ENCODE data around the gene PLEKHF1. TPM values are rescaled to one million over a fixed set of nuclear protein-coding genes. Genes with fewer than 3 reads are reported as not detected.

PLEKHF1 gene
- total RNA-seq, 2 donors from 2014 or later, result 32.4 to 86.3 TPM

GRCh38 chr19:29694669-29695627 lies 29.7 kb downstream of the PLEKHF1 start:
- H3K4me1 ChIP-seq, result peaks cover 0 to 9% of the 10 kb centered on the region in 2 donors
- H3K9me3 ChIP-seq, result peaks cover 0 to 8% of the 10 kb centered on the region in 2 donors
- DNase-seq (ENCODE audit: low spot score), result peak; percentile 84
- H3K27ac ChIP-seq, result no peak overlapping the region
- TF ChIP-seq, protein P1, sequence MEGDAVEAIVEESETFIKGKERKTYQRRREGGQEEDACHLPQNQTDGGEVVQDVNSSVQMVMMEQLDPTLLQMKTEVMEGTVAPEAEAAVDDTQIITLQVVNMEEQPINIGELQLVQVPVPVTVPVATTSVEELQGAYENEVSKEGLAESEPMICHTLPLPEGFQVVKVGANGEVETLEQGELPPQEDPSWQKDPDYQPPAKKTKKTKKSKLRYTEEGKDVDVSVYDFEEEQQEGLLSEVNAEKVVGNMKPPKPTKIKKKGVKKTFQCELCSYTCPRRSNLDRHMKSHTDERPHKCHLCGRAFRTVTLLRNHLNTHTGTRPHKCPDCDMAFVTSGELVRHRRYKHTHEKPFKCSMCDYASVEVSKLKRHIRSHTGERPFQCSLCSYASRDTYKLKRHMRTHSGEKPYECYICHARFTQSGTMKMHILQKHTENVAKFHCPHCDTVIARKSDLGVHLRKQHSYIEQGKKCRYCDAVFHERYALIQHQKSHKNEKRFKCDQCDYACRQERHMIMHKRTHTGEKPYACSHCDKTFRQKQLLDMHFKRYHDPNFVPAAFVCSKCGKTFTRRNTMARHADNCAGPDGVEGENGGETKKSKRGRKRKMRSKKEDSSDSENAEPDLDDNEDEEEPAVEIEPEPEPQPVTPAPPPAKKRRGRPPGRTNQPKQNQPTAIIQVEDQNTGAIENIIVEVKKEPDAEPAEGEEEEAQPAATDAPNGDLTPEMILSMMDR (IDR thresholded peaks at IDR 0.05), result peak; percentile 91 to 96
- H3K27me3 ChIP-seq, result no peaks in the 10 kb centered on the region
- no peaks in the 10 kb centered on the region for H3K36me3 ChIP-seq
- H3K4me3 ChIP-seq, result no peak overlapping the region

GRCh38 chr19:29695765-29696564 lies 30.7 kb downstream of the PLEKHF1 start:
- Histone ChIP-seq H3K4me1 (peaks cover 0 to 9% of the 10 kb centered on the region in 2 donors), H3K27me3 (no peaks in the 10 kb centered on the region), H3K9me3 (no peaks in the 10 kb centered on the region), H3K36me3 (no peaks in the 10 kb centered on the region), H3K4me3 (no peak overlapping the region), H3K27ac (no peak overlapping the region)
- DNase-seq (ENCODE audit: low spot score), result no peak
- TF ChIP-seq, protein P1 (IDR thresholded peaks at IDR 0.05), result no peak

- Histone ChIP-seq H3K36me3 (peaks cover 4% of the 10 kb centered on the region), H3K27me3 (no peaks in the 10 kb centered on the region), H3K27ac (no peak overlapping the region), H3K4me1 (peaks cover 0 to 9% of the 10 kb centered on the region in 2 donors), H3K9me3 (no peaks in the 10 kb centered on the region), H3K4me3 (no peak overlapping the region)
- TF ChIP-seq, protein P1 (IDR thresholded peaks at IDR 0.05), result no peak
- no peak for DNase-seq (ENCODE audit: low spot score)
Observed at GRCh38 chr19:29696565-29696846, 31.2 kb downstream of the PLEKHF1 start.

DNA sequence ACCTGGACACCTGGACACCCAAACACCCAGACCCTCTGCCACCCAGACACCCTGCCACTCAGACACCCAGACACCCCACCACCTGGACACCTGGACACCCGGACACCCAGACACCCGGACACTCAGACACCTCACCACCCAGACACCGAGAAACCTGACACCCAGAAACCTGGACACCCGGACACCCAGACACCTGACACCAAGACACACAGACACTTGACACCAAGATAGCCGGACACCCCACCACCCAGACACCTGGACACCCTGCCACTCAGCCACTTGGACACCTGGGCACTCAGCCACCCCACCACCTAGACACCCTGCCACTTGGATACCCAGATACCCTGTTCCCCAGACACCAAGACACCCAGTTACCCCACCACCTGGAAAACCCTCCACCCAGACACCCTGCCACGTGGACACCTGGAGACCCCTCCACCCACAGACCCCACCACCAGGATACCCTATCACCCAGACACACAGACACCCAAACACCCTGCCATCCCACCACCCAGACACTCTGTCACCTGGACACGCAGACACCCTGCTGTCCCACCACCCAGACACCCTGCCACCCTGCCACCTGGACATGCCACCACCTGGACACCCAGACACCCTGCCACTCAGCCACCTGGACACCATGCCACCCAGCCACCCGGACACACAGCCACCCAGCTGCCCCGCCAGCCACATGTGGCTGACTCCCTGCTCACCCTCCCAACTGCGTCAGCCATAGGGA lies 32.4 kb downstream of the PLEKHF1 start:
- H3K9me3 ChIP-seq, result no peaks in the 10 kb centered on the region
- peaks cover 16% of the 10 kb centered on the region for H3K36me3 ChIP-seq
- peaks cover 0 to 9% of the 10 kb centered on the region in 2 donors for H3K4me1 ChIP-seq
- DNase-seq (ENCODE audit: low spot score), result no peak
- H3K27ac ChIP-seq, result no peak overlapping the region
- H3K27me3 ChIP-seq, result no peaks in the 10 kb centered on the region
- TF ChIP-seq, protein P1 (IDR thresholded peaks at IDR 0.05), result no peak
- no peak overlapping the region for H3K4me3 ChIP-seq

DNA sequence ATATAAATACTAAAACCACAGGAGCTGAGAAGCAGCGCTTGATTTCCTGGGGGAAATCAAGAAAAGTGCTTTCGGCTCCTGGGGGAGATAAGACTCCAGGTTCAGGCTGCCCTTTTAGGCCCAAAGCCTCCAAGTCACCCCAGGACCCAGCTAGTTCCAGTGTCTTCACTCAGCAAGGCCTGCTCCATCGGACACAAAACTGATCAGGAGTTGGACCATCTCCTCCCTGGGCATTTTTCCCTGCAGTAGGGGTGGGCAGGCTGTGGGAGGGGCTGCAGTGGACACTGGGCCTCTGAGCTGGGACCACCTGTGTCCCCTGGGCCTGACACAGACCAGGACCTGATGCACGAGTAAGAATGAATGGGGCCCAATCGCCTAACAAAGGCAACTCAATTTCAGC lies 34.6 kb downstream of the PLEKHF1 start:
- Histone ChIP-seq H3K4me3 (no peak overlapping the region), H3K4me1 (peaks cover 0 to 2% of the 10 kb centered on the region in 2 donors), H3K36me3 (peaks cover 30% of the 10 kb centered on the region), H3K9me3 (no peaks in the 10 kb centered on the region), H3K27me3 (no peaks in the 10 kb centered on the region), H3K27ac (no peak overlapping the region)
- TF ChIP-seq, protein P1 (IDR thresholded peaks at IDR 0.05), result no peak
- DNase-seq (ENCODE audit: low spot score), result no peak
